Stimulated activated CD4-positive, alpha-beta T cell treated with anti-CD3 and anti-CD28 coated beads, Interleukin-12 subunit alpha, Interleukin-12 subunit beta, amount 100 ng/mL, for 48 hours (primary cell): Measurements from ENCODE around the gene MCAT.

Experiments
- DNase-seq, 3 donors: peaks; one replicate each; pipeline ENCODE4 v3.0.0-alpha.2; 2020; ENCODE audit warnings: low read depth in 2 of 3, low spot score in 1 of 3

MCAT gene

DNA sequence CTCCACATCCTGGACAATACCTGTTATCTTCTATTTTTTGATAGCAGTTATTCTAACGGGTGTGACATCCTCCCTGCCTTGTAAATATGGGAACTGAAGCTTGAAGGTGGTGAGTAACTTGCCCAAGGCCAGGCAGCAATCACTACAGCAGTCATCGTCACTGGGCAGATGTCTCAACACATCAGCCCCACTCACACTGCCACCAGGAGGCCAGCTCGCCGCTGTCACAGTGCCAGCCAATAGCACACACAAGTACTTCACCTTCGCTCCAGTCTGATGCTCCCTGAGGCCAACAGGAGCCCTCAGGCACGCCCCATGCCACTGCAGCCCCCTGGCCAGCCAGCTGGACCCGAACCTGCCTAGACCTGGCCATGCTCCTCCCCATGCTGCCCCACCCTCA is 49.1 kb downstream of the MCAT start:
- DNase-seq = no peak

DNA sequence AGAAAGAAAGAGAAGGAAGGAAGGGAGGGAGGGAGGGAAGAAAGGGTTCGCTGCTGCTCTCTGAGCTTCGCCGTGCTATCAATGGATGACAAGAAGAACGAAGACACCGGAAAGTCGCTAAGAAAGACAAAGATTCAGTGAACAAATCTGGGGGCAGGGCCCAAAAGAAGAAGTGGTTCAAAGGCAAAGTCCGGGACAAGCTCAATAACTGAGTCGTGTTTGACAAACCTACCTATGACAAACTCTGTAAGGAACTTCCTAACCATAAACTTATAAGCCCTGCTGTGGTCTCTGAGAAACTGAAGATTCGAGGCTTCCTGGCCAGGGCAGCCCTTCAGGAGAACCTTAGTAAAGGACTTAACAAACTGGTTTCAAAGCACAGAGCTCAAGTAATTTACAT is 51.1 kb downstream of the MCAT start:
- no peak for DNase-seq

- peak; percentile 30 to 48 (median 40) for DNase-seq
These were observed 52.9 kb downstream of the MCAT start for GRCh38 chr22:43090130-43090789.

DNA sequence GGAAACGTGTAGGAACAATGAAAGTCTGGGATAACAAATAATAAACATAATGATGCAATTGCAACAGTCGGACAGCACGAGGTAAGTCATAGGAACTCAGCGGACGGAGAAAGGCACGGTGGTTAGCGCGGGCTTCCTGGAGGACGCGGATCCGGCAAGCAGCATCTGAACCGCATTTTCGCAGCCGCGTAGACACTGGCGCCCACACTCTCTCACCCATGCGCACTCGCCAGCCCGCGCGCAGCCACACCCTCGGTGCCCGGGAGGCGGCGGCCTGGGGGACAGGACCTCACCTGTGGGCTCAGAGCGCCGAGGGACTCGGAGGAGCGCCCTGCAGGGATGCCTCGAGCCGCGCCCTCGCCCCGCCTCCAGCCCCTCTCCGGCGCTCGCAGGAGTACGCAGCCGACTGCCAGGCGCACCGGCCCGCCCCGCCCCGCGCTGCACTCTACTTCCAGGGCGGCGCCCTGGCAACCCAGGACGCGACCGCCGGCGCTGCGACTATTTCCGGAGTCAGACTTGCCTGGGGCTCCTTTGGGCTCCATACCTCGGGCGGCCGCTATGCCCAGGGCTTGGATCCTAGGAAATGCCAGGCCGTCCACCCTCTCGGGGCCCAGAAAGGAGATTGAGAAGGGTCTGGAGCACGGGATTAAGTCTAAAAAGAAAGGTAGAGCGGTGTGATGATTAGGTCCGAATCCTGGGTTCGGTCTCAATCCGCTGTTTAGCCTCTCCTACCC is 54.0 kb downstream of the MCAT start, which contains the start of gene TTLL1:
TSS of gene TTLL1 (minus strand) at position 408 of the 734 bp plus-strand sequence. CDS start 13,805 bp downstream, outside the sequence.
- peak; percentile 82 to 90 (median 85) for DNase-seq

DNA sequence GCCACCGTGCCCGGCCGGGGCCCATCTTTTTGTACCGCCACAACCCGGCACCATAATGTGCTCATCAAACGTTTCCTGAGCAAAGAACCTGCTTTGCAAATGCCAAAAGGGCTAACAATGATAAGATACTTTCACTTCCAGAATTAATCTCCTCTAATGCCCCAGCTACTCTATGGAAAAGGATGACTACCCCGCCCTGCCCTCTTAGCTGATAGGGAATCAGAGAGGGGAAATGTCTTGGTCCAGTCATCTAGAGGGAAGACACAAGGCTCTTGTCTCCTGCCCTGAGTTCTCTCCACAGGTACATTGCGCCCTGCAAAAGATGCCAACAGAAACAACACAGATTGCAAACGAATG is 54.6 kb downstream of the MCAT start:
- DNase-seq = no peak

DNA sequence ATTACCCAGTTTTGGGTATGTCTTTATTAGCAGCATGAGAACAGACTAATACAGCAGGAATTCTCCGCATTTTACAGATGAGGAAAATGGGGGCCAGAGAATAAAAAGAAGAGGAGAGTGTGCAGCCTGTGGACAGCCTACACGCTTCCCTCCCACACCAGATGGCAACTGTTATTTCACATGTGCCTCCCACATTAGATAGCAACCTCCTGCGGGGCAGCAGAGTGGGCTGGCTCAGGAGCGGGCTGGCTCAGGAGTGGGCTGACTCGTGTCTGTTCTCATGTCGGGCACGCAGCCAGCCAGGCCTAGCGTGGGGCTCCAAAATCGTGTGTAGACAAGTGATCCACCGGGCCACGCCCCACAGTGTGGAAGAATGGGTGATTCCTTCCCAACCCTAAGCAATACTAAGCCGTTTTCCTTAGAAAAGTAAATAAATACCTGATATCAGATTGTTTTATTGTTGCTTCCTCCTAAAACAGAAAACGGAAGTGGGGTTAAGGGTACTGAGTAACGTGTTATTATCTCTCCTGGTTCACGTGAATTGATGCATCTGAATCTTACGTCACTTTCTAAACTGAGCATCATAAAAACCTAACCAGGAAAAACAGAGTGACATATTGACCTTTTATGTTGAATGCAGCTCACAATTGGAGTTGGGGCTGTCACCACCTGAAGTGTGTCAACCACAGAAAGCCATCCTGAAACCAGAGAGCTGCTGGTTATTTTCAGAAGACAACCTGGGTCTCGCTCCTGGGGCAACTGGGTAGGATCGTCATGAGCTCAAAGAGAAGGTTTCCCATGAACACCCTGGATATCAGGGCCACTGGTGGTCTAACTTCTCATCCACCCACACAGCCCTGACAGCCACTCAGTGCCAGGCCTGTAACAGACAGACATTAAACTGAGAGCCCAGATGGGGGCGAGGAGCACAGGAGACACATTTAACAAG is 57.3 kb downstream of the MCAT start:
- DNase-seq = no peak
